B cell (primary cell): ENCODE measurements around the gene RAI1. TPM values are rescaled to one million over a fixed set of nuclear protein-coding genes. Genes with fewer than 3 reads are reported as not detected.

ENCODE experiments used
- ATAC-seq: fragments of 200-7000 bp; cut with Tn5 transposase; one replicate; pipeline ENCODE4 v1.10.0; 2021; ENCODE audit warnings: low read depth, mild to moderate bottlenecking, moderate number of reproducible peaks, moderate library complexity
- CTCF ChIA-PET: fragments of 350-600 bp; sonication (Branson Sonifier 250); formaldehyde crosslinking; loops from one replicate; lab custom pipeline; 2021; ENCODE audit warnings: antibody characterized with exemption, inconsistent platforms; lab: Charles Lee
- POLR2A ChIA-PET: fragments of 350-600 bp; sonication (Branson Sonifier 250); formaldehyde crosslinking; loops from one replicate; lab custom pipeline; 2021; ENCODE audit warnings: antibody characterized with exemption; lab: Charles Lee
- DNase-seq: peaks from one replicate; pipeline ENCODE4 v3.0.0; 2013
- H2AFZ ChIP-seq: 2 replicates; pipeline ENCODE4 v1.6.1; 2012; ENCODE audit warnings: mild to moderate bottlenecking, low read depth, low read length; ENCODE audit not compliant: insufficient read depth, poor library complexity, severe bottlenecking
- H3K27ac ChIP-seq, 2 donors: 1 replicate in 1 of 2; 2 replicates in 1 of 2; pipeline ENCODE4 v1.5.1; 2012 to 2013; ENCODE audit warnings: low read length in 2 of 2, mild to moderate bottlenecking in 2 of 2, moderate library complexity in 1 of 2
- H3K27me3 ChIP-seq, 4 experiments: fragments of 200-600 bp in 1 of 4; sonication (generic) in 1 of 4; replicated peaks in 1 of 4; 1 replicate in 2 of 4; 2 replicates in 2 of 4; pipeline versions ENCODE4 v1.6.1 to v1.7.0; 2013 to 2016; ENCODE audit warnings: low read length in 3 of 4, mild to moderate bottlenecking in 2 of 4, mixed read lengths in 1 of 4, moderate library complexity in 1 of 4; ENCODE audit not compliant: insufficient read depth in 4 of 4, control insufficient read depth in 3 of 4; ENCODE audit errors: control extremely low read depth in 1 of 4
- H3K36me3 ChIP-seq, 2 experiments: replicated peaks in 1 of 2; 1 replicate in 1 of 2; 2 replicates in 1 of 2; pipeline versions ENCODE4 v1.6.1 to v1.7.1; 2013; ENCODE audit warnings: low read length in 1 of 2; ENCODE audit not compliant: insufficient read depth in 2 of 2, control insufficient read depth in 1 of 2; ENCODE audit errors: control extremely low read depth in 1 of 2, extremely low read depth in 1 of 2
- H3K4me1 ChIP-seq, 2 donors: fragments of 200-600 bp in 1 of 2; sonication (generic) in 1 of 2; 1 replicate in 1 of 2; 2 replicates in 1 of 2; pipeline versions ENCODE4 v1.5.1 to v1.6.1; 2013 to 2017; ENCODE audit warnings: low read length in 2 of 2; ENCODE audit not compliant: control insufficient read depth in 2 of 2, insufficient read depth in 2 of 2
- H3K4me2 ChIP-seq: replicated peaks from 2 replicates; pipeline ENCODE3; 2012; ENCODE audit warnings: mild to moderate bottlenecking, low read depth, low read length; ENCODE audit not compliant: poor library complexity, severe bottlenecking
- H3K4me3 ChIP-seq, 5 experiments: fragments of 200-600 bp in 1 of 5; sonication (generic) in 1 of 5; 1 replicate in 3 of 5; 2 replicates in 2 of 5; pipeline versions ENCODE4 v1.5.1 to v1.7.0; 2011 to 2016; ENCODE audit warnings: low read length in 4 of 5, mild to moderate bottlenecking in 4 of 5, low read depth in 2 of 5, control low read depth in 1 of 5, moderate library complexity in 1 of 5; ENCODE audit not compliant: insufficient read depth in 1 of 5; ENCODE audit errors: control extremely low read depth in 1 of 5, extremely low read depth in 1 of 5
- H3K79me2 ChIP-seq: fragments of 200-600 bp; sonication (generic); one replicate; pipeline ENCODE4 v1.6.0; 2016; ENCODE audit warnings: low read length; ENCODE audit not compliant: control insufficient read depth, insufficient read depth
- H3K9ac ChIP-seq: fragments of 200-600 bp; sonication (generic); 2 replicates; pipeline ENCODE4 v1.6.1; 2017; ENCODE audit warnings: mild to moderate bottlenecking, low read length, moderate library complexity
- H3K9me3 ChIP-seq, 3 donors: one replicate each; pipeline versions ENCODE4 v1.6.1 to v1.7.1; 2013; ENCODE audit warnings: low read length in 2 of 3; ENCODE audit not compliant: control insufficient read depth in 2 of 3, insufficient read depth in 1 of 3; ENCODE audit errors: control extremely low read depth in 1 of 3
- H4K20me1 ChIP-seq: 2 replicates; pipeline ENCODE4 v1.6.0; 2012; ENCODE audit warnings: mild to moderate bottlenecking, low read length; ENCODE audit not compliant: insufficient read depth, control insufficient read depth, poor library complexity, severe bottlenecking
- H3K27ac Mint-ChIP-seq: one replicate; pipeline ENCODE4 v1.8.0; 2021; ENCODE audit warnings: mixed read lengths
- H3K27me3 Mint-ChIP-seq: one replicate; pipeline ENCODE4 v1.8.0; 2021; ENCODE audit warnings: mixed read lengths
- H3K4me1 Mint-ChIP-seq: one replicate; pipeline ENCODE4 v1.8.0; 2021; ENCODE audit warnings: mixed read lengths
- H3K4me3 Mint-ChIP-seq: one replicate; pipeline ENCODE4 v1.8.0; 2021; ENCODE audit warnings: mixed read lengths
- H3K9me3 Mint-ChIP-seq: one replicate; pipeline ENCODE4 v1.8.0; 2022; ENCODE audit warnings: mixed read lengths; ENCODE audit not compliant: insufficient read depth
- EZH2 ChIP-seq: IDR thresholded peaks from 2 replicates; pipeline ENCODE4 v1.6.1; 2012; ENCODE audit warnings: borderline replicate concordance, low read depth, mild to moderate bottlenecking, moderate library complexity, low read length; ENCODE audit not compliant: insufficient read depth, poor library complexity, severe bottlenecking
- WGBS: methylation state at CpG from one replicate; pipeline ENCODE4 v1.1.5; 2013; ENCODE audit warnings: missing lambda C conversion rate; ENCODE audit not compliant: insufficient coverage; 5-methylcytosine and 5-hydroxymethylcytosine counted together
- intact Hi-C: fragments of 100-400 bp; cut with micrococcal nuclease; formaldehyde crosslinking; loops from one replicate; pipeline ENCODE4 v1.10.0; 2022
- polyA plus RNA-seq: library from polyadenylated mRNA; depleted of rRNA; stranded (reverse); fragments of >200 nt; gene quantifications from 2 replicates; pipeline ENCODE4 v1.2.3, GENCODE V29; 2012
- total RNA-seq, 2 donors: library from RNA; stranded (reverse); fragments of 120-200 nt in 1 of 2; gene quantifications; 1 replicate in 1 of 2; 2 replicates in 1 of 2; pipeline versions ENCODE4 v1.2.3 to v1.2.4, GENCODE V29; 2013 to 2022
- TF ChIP-seq, protein P1 (sequence below): fragments of 200-600 bp; IDR thresholded peaks from one replicate; pipeline ENCODE4 v1.8.0; 2022; ENCODE audit warnings: antibody characterized with exemption, mild to moderate bottlenecking

The RAI1 gene
- total and polyA plus RNA-seq, 2 donors (not counting 1 experiment from before 2014, with no cell fraction given), result 4.7 to 34.0 TPM

- no peak for DNase-seq
- no peaks in the 10 kb centered on the region for H3K9me3 ChIP-seq
- H3K9ac ChIP-seq, result no peak overlapping the region
- H4K20me1 ChIP-seq, result no peaks in the 10 kb centered on the region
- H2AFZ ChIP-seq, result no peak overlapping the region
- intact Hi-C loops, result no loop called here
- no peaks in the 10 kb centered on the region for H3K79me2 ChIP-seq
- no peaks in the 10 kb centered on the region for H3K27me3 ChIP-seq
- H3K9me3 Mint-ChIP-seq, result no peaks in the 10 kb centered on the region
- no peak overlapping the region for H3K4me3 Mint-ChIP-seq
- ChIA-PET CTCF (interaction anchor here (0.6 to 2.3 kb wide), 3 partner anchors 9 to 360 kb away, joined by 3 to 11 read pairs (median 3); no protein-coding TSS in a partner anchor), POLR2A (interaction anchor here (1.0 kb wide), 1 partner anchor 10 kb away, joined by 3 read pairs; no protein-coding TSS in a partner anchor)
- H3K4me1 Mint-ChIP-seq, result peaks cover 29% of the 10 kb centered on the region
- 68% methylated on average over 4 of the region's 7 CpGs for whole genome bisulfite sequencing
- H3K4me2 ChIP-seq, result no peak overlapping the region
- no peak for ATAC-seq
- no peak overlapping the region for H3K27ac Mint-ChIP-seq
- TF ChIP-seq, protein P1, sequence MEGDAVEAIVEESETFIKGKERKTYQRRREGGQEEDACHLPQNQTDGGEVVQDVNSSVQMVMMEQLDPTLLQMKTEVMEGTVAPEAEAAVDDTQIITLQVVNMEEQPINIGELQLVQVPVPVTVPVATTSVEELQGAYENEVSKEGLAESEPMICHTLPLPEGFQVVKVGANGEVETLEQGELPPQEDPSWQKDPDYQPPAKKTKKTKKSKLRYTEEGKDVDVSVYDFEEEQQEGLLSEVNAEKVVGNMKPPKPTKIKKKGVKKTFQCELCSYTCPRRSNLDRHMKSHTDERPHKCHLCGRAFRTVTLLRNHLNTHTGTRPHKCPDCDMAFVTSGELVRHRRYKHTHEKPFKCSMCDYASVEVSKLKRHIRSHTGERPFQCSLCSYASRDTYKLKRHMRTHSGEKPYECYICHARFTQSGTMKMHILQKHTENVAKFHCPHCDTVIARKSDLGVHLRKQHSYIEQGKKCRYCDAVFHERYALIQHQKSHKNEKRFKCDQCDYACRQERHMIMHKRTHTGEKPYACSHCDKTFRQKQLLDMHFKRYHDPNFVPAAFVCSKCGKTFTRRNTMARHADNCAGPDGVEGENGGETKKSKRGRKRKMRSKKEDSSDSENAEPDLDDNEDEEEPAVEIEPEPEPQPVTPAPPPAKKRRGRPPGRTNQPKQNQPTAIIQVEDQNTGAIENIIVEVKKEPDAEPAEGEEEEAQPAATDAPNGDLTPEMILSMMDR, result no peak
- no peak for TF ChIP-seq EZH2
- no peaks in the 10 kb centered on the region for H3K36me3 ChIP-seq
- H3K27ac ChIP-seq, result no peak overlapping the region
- peaks cover 7 to 19% of the 10 kb centered on the region in 2 donors for H3K4me1 ChIP-seq
- H3K27me3 Mint-ChIP-seq, result no peaks in the 10 kb centered on the region
- H3K4me3 ChIP-seq, result no peak overlapping the region
Observed at GRCh38 chr17:17672453-17673368, 8.5 kb upstream of the RAI1 start.

GRCh38 chr17:17675416-17675815 lies 5.8 kb upstream of the RAI1 start:
- TF ChIP-seq EZH2, result no peak
- TF ChIP-seq, protein P1, result no peak
- Mint-ChIP-seq H3K27ac (no peak overlapping the region), H3K4me3 (no peak overlapping the region), H3K4me1 (peaks cover 29% of the 10 kb centered on the region), H3K27me3 (peaks cover 5% of the 10 kb centered on the region), H3K9me3 (no peaks in the 10 kb centered on the region)
- Histone ChIP-seq H3K4me3 (no peak overlapping the region), H3K27me3 (peaks cover 0 to 3% (median 0%) of the 10 kb centered on the region in 4 experiments), H3K4me2 (no peak overlapping the region), H3K27ac (no peak overlapping the region), H3K9ac (no peak overlapping the region), H3K36me3 (no peaks in the 10 kb centered on the region), H4K20me1 (no peaks in the 10 kb centered on the region), H2AFZ (no peak overlapping the region), H3K9me3 (no peaks in the 10 kb centered on the region), H3K79me2 (no peaks in the 10 kb centered on the region), H3K4me1 (peaks cover 7 to 19% of the 10 kb centered on the region in 2 donors)
- ChIA-PET POLR2A (no interaction called here), CTCF (no interaction called here)
- 95% methylated on average over 4 of the region's 6 CpGs for WGBS
- ATAC-seq, result no peak
- intact Hi-C loops, result no loop called here
- DNase-seq, result no peak
